OCI-LY7 (cell line): ENCODE data around the gene GDI1.

Experiments used
- EZH2phosphoT487 ChIP-seq: fragments of 200-600 bp; sonication (generic); IDR thresholded peaks from 2 replicates; pipeline ENCODE4 v1.6.1; 2018; ENCODE audit warnings: low read depth, borderline replicate concordance, mild to moderate bottlenecking, mixed run types, antibody characterized with exemption, low read length, moderate library complexity, mixed read lengths
- TF ChIP-seq, protein P1 (sequence below): fragments of 200-600 bp; sonication (generic); conservative IDR thresholded peaks from 2 replicates; pipeline ENCODE4 v1.5.1; 2014; ENCODE audit warnings: mild to moderate bottlenecking, antibody characterized with exemption, low read length, moderate library complexity, mixed read lengths

DNA sequence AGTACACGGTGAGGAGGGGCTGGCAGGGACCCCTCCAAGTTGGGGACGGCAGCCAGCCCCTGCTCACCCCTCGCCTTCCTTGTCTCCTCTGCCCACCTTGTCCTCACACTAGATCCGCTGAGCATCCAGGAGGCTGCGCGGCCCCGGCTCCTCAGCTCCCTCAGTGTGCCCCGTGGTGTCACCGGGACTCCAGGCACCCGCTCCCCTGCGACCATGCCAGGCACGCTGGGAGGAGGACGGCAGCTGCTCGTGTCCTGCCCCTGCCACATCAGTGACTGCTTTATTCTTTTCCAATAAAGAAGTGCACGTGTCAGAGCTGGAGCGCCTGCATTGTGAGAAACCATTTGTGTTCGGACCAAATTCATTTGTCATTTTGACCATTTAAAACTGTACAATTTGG is 13.4 kb downstream of the GDI1 start:
- TF ChIP-seq, protein P1, sequence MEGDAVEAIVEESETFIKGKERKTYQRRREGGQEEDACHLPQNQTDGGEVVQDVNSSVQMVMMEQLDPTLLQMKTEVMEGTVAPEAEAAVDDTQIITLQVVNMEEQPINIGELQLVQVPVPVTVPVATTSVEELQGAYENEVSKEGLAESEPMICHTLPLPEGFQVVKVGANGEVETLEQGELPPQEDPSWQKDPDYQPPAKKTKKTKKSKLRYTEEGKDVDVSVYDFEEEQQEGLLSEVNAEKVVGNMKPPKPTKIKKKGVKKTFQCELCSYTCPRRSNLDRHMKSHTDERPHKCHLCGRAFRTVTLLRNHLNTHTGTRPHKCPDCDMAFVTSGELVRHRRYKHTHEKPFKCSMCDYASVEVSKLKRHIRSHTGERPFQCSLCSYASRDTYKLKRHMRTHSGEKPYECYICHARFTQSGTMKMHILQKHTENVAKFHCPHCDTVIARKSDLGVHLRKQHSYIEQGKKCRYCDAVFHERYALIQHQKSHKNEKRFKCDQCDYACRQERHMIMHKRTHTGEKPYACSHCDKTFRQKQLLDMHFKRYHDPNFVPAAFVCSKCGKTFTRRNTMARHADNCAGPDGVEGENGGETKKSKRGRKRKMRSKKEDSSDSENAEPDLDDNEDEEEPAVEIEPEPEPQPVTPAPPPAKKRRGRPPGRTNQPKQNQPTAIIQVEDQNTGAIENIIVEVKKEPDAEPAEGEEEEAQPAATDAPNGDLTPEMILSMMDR: no peak
- TF ChIP-seq EZH2phosphoT487: no peak
